ENCODE results near the gene NRP1.

The NRP1 gene

DNA sequence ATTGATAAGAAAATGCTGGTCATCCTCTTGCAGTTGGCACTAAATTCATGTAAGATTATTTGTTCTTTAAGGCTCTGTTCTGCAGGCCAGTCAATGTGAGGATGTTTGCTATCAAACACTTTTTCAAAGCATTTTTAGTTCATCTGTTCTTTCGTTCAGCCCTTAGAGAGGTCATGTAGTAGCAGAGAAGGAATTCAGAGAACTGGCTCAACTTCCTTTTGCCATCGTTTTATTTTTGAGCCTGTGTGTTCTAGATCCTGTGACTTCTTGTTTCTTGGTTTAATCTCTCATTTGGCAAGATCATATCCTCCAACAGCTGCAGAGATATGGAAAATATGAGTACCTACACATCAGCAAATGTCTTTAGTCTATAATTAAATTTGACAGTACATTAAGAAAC is 184.3 kb downstream of the NRP1 start:
- TF ChIP-seq, protein P1, sequence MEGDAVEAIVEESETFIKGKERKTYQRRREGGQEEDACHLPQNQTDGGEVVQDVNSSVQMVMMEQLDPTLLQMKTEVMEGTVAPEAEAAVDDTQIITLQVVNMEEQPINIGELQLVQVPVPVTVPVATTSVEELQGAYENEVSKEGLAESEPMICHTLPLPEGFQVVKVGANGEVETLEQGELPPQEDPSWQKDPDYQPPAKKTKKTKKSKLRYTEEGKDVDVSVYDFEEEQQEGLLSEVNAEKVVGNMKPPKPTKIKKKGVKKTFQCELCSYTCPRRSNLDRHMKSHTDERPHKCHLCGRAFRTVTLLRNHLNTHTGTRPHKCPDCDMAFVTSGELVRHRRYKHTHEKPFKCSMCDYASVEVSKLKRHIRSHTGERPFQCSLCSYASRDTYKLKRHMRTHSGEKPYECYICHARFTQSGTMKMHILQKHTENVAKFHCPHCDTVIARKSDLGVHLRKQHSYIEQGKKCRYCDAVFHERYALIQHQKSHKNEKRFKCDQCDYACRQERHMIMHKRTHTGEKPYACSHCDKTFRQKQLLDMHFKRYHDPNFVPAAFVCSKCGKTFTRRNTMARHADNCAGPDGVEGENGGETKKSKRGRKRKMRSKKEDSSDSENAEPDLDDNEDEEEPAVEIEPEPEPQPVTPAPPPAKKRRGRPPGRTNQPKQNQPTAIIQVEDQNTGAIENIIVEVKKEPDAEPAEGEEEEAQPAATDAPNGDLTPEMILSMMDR (IDR thresholded peaks at IDR 0.05) = no peak
- Histone ChIP-seq H3K4me3 (no peak overlapping the region), H3K27ac (no peak overlapping the region), H3K9me3 (no peaks in the 10 kb centered on the region), H3K4me1 (peaks cover 0 to 16% (median 2%) of the 10 kb centered on the region in 4 donors), H3K36me3 (no peaks in the 10 kb centered on the region), H3K27me3 (no peaks in the 10 kb centered on the region)
- no peak for DNase-seq
- intact Hi-C loops (cut with DNase I; ENCODE audit: low total_unique reads) = no loop called here

DNA sequence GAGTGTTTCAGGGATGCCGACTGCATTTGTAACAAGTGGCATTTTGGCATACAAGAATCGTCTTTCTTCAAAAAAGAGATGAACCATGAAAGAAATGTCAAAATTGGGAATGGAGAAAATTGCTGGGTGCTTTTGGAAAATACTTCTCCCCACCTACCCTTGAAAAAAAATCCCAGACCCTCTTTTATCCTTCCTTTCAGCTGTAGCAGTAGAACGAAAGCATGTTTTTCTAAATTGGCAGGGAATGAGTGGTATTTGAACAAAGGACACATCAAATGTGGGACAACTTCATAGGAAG is 187.5 kb downstream of the NRP1 start:
- H3K36me3 ChIP-seq = no peaks in the 10 kb centered on the region
- intact Hi-C loops (cut with DNase I; ENCODE audit: low total_unique reads) = no loop called here
- no peaks in the 10 kb centered on the region for H3K4me1 ChIP-seq
- TF ChIP-seq, protein P1 (IDR thresholded peaks at IDR 0.05) = no peak
- no peak overlapping the region for H3K4me3 ChIP-seq
- no peak overlapping the region for H3K27ac ChIP-seq
- no peaks in the 10 kb centered on the region for H3K9me3 ChIP-seq
- DNase-seq = no peak
- no peaks in the 10 kb centered on the region for H3K27me3 ChIP-seq

DNA sequence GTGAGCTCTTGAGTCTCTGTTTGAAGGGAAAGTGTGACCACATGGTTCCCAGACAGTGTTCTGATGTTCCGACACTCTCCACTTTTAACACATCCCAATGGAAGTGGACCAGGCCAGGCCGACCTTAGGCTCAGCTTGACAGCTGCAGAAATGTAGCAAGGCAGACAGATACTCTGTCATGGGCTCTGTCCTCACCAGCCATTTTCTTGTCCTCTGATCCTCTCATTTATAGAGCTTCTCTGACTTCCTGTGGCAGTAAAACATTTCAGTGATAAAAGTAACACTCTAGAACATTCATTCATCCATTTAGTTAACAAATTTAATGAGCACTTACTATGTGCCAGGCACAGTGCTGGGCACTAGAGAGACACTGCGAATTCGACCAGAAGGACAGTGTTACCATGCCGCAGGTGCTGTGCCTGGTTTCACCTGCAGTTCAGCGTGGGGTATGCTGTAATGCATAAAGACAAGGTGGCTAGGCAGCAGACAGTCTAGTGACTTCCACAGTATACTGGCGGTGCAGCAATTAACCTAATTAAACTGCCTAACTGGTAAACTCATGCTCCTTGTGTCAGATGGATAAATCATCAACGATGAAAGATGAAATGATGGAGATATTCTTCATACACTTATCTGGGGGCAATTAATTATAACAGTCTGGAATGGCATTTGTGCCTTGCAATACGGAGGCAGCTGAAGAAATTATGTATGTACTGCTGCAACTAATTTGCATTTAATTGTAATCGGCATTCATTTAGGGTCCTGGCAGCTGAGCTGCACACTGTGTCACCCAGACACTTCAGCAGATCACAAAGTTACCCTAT is 188.1 kb downstream of the NRP1 start:
- no peak for DNase-seq
- H3K36me3 ChIP-seq = no peaks in the 10 kb centered on the region
- H3K4me3 ChIP-seq = no peak overlapping the region
- intact Hi-C loops (cut with DNase I; ENCODE audit: low total_unique reads) = no loop called here
- no peaks in the 10 kb centered on the region for H3K27me3 ChIP-seq
- TF ChIP-seq, protein P1 (IDR thresholded peaks at IDR 0.05) = no peak
- no peak overlapping the region for H3K27ac ChIP-seq
- H3K4me1 ChIP-seq = no peaks in the 10 kb centered on the region
- no peaks in the 10 kb centered on the region for H3K9me3 ChIP-seq

DNA sequence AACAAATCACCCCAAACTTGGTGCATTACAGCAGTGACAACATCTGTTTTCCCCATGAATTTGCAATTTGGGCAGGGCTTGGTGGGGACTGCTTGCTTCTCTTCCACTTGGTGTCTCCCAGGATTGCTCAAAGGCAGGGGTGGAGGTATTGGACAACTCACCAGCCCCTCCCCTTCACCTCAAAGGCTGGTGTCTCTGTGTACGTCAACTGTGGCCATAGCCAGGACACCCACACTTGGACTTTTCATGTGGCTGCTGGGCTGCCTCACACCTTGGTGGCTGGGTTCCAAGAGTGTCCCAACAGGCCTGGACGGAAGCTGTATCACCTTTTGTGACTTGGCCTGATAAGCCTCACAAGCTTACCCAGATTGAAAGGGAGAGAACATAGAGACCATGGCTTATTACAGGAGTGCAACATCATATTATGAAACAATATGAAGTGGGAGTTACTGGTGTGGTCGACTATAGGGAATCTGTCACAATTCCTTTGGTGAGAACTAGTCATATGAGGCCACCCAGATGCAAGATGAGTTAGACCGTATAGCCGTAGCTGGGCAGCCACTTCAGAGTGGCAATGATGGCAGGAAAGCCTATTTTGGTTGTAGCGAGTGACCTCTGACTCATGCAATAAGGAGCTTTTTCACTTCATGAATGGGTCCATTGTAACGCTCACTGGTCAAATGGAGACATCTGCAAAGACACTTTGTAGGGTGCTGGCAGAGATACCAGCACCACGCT is 188.8 kb downstream of the NRP1 start:
- H3K4me3 ChIP-seq = no peak overlapping the region
- H3K36me3 ChIP-seq = no peaks in the 10 kb centered on the region
- intact Hi-C loops (cut with DNase I; ENCODE audit: low total_unique reads) = no loop called here
- DNase-seq = no peak
- TF ChIP-seq, protein P1 (IDR thresholded peaks at IDR 0.05) = no peak
- H3K27ac ChIP-seq = no peak overlapping the region
- H3K9me3 ChIP-seq = no peaks in the 10 kb centered on the region
- no peaks in the 10 kb centered on the region for H3K27me3 ChIP-seq
- H3K4me1 ChIP-seq = no peaks in the 10 kb centered on the region

DNA sequence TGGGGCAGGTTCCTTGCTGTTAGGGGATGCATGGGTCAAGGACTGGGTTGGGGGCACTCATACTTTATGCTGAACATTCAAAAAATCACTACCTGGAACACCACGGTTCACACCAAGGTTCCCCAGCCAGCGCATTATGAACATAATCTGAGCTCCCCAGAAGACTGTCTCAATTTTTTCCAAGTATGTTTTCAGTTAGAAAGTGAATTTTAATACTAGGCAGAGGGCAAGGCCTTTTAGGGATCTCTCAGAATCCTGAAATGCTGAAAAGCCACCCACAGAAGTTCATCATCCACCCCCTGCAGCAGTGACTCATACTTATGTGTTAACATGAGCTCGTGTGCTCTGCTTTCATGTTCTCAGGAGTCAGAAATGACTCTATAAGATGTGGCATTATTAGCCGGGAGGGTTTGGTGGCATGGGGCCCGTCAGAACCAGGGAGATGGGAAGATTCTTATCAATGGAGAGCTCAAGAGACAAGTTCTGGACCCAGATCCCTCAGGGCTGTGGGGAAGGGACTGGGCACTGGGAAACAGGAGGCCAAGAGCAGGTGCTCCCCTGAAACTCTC is 191.2 kb downstream of the NRP1 start:
- Histone ChIP-seq H3K4me1 (no peaks in the 10 kb centered on the region), H3K27ac (no peak overlapping the region), H3K9me3 (no peaks in the 10 kb centered on the region), H3K36me3 (no peaks in the 10 kb centered on the region), H3K4me3 (no peak overlapping the region), H3K27me3 (no peaks in the 10 kb centered on the region)
- no peak for DNase-seq
- intact Hi-C loops (cut with DNase I; ENCODE audit: low total_unique reads) = no loop called here
- TF ChIP-seq, protein P1 (IDR thresholded peaks at IDR 0.05) = no peak
